ENCODE data around the gene RXRA. TPM values are rescaled to one million over a fixed set of nuclear protein-coding genes. Genes with fewer than 3 reads are reported as not detected.

The RXRA gene
- polyA plus RNA-seq, 1 experiment = 5.3 TPM

DNA sequence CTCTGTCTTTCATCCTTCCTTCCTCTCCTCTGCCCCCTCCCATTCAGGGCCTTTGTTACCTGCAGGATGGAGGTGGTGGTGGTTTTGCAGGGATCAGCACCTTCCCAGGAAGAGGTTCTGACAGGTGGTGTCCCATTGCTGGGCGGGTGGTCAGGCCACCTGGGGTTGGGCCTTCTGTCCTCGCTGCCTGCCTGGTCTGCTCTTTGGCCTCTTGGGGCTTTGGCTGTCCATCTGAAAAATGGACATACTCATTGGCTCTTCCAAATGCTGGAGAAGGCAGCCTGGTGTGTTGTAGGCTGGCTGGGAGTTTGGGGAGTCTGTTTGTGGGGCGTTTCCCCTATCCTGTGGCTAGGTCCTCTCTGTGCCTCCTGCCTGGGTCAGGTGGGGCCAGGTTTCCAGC lies 4.3 kb downstream of the RXRA start:
- ChIA-PET POLR2A (no interaction called here), CTCF (no interaction called here)
- no peak for DNase-seq (ENCODE audit: low read depth, low spot score)
- TF ChIP-seq, protein P1, sequence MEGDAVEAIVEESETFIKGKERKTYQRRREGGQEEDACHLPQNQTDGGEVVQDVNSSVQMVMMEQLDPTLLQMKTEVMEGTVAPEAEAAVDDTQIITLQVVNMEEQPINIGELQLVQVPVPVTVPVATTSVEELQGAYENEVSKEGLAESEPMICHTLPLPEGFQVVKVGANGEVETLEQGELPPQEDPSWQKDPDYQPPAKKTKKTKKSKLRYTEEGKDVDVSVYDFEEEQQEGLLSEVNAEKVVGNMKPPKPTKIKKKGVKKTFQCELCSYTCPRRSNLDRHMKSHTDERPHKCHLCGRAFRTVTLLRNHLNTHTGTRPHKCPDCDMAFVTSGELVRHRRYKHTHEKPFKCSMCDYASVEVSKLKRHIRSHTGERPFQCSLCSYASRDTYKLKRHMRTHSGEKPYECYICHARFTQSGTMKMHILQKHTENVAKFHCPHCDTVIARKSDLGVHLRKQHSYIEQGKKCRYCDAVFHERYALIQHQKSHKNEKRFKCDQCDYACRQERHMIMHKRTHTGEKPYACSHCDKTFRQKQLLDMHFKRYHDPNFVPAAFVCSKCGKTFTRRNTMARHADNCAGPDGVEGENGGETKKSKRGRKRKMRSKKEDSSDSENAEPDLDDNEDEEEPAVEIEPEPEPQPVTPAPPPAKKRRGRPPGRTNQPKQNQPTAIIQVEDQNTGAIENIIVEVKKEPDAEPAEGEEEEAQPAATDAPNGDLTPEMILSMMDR (IDR thresholded peaks at IDR 0.05; ENCODE audit: low read depth, low read length) = no peak
- Histone ChIP-seq H3K27ac (ENCODE audit: low read depth, low read length) (no peak overlapping the region), H3K4me3 (ENCODE audit: low read depth, low read length) (no peak overlapping the region), H3K27me3 (ENCODE audit: control insufficient read depth, insufficient read depth, low read length) (no peaks in the 10 kb centered on the region), H3K9me3 (ENCODE audit: control insufficient read depth, insufficient read depth, low read length) (no peaks in the 10 kb centered on the region; the same call in 1 of the 2 replicates)

DNA sequence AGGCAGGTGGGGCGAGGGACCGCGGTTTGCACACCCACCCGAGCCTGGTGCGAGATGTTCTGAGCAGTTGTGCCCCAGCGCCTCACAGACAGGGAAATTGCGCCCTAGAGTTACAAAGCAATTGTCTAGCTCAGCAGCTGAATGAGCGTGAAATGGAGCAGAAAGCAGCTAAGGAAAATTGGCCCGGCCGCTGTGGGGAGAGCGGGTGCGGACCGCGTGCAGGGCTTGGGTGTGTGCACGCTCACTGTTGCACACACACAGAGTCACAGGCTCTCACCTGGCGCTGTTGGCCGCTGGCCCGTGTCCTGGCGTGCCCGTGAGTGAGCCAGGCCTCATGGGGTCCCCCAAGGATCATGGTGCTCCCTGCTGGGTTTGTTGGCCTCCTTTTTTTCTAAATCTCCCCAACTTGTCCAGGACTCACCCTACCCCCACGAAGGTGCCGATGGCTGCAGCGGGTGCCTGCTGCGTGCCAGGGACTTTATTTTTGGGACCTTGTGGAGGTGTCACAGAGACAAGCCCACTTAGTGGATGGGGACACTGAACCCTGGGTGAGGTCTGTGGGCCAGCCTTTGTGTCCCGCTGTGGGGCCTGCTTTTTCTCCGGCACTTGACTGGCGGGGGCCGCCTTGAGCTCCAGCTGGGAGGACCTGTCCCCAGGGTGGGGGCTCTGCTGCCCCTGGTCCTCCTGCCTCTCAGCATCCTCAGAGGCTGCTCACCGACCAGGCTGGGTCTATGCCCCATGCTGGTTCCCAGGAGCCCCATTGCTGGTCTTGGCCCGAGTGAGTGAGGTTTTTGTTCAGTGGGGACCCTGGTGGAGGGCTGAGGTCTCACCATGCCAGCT lies 5.2 kb downstream of the RXRA start:
- ChIA-PET POLR2A (no interaction called here), CTCF (no interaction called here)
- Histone ChIP-seq H3K9me3 (ENCODE audit: control insufficient read depth, insufficient read depth, low read length) (no peaks in the 10 kb centered on the region; the same call in 1 of the 2 replicates), H3K27ac (ENCODE audit: low read depth, low read length) (no peak overlapping the region), H3K27me3 (ENCODE audit: control insufficient read depth, insufficient read depth, low read length) (no peaks in the 10 kb centered on the region), H3K4me3 (ENCODE audit: low read depth, low read length) (no peak overlapping the region)
- no peak for DNase-seq (ENCODE audit: low read depth, low spot score)
- TF ChIP-seq, protein P1 (IDR thresholded peaks at IDR 0.05; ENCODE audit: low read depth, low read length) = no peak

DNA sequence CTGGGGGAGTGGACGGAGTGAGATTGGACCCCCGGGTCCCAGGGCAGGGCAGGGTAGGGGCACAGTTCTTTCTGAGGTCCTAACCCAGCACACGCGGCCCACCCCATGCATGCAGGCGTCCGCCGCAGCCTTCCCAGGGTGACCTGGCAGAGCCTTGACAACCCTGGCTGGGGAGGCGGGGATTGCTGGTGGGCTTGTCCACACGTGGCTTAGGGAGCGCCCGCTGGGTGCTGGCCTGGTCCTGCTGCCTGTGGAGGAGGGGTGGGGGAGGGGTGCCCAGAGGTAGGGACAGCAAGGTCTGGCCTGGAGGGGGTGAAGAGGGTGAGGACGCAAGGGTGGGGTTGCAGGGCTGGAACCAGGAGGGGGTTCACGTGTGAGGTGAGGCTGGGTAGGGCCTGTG lies 6.0 kb downstream of the RXRA start:
- ChIA-PET POLR2A (no interaction called here), CTCF (no interaction called here)
- Histone ChIP-seq H3K9me3 (ENCODE audit: control insufficient read depth, insufficient read depth, low read length) (no peaks in the 10 kb centered on the region; the same call in 1 of the 2 replicates), H3K27me3 (ENCODE audit: control insufficient read depth, insufficient read depth, low read length) (no peaks in the 10 kb centered on the region), H3K4me3 (ENCODE audit: low read depth, low read length) (no peak overlapping the region), H3K27ac (ENCODE audit: low read depth, low read length) (no peak overlapping the region)
- DNase-seq (ENCODE audit: low read depth, low spot score) = no peak
- TF ChIP-seq, protein P1 (IDR thresholded peaks at IDR 0.05; ENCODE audit: low read depth, low read length) = no peak

DNA sequence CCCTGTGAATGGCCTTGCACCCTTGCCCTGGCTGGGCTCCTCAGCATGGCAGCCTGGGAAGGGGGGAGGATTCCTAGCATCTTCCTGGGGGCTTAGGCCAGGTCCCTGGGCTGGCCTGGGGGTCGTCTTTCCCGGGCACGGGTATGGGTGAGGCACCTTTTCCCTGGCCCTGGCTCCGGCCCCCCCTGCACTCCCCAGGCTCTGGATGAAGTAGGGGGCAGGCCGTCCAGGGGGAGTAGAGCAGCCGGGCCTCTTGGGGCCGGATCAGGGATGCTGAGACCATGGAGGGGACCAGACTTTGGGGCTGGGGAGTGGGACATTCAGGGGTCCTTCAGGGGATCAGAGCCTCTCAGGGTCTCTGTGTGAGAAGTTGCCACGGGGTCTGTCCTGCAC lies 6.6 kb downstream of the RXRA start:
- no peaks in the 10 kb centered on the region for H3K27me3 ChIP-seq (ENCODE audit: control insufficient read depth, insufficient read depth, low read length)
- ChIA-PET POLR2A (no interaction called here), CTCF (no interaction called here)
- TF ChIP-seq, protein P1 (IDR thresholded peaks at IDR 0.05; ENCODE audit: low read depth, low read length) = no peak
- H3K9me3 ChIP-seq (ENCODE audit: control insufficient read depth, insufficient read depth, low read length) = no peaks in the 10 kb centered on the region; the same call in 1 of the 2 replicates
- H3K27ac ChIP-seq (ENCODE audit: low read depth, low read length) = no peak overlapping the region
- no peak for DNase-seq (ENCODE audit: low read depth, low spot score)
- no peak overlapping the region for H3K4me3 ChIP-seq (ENCODE audit: low read depth, low read length)

DNA sequence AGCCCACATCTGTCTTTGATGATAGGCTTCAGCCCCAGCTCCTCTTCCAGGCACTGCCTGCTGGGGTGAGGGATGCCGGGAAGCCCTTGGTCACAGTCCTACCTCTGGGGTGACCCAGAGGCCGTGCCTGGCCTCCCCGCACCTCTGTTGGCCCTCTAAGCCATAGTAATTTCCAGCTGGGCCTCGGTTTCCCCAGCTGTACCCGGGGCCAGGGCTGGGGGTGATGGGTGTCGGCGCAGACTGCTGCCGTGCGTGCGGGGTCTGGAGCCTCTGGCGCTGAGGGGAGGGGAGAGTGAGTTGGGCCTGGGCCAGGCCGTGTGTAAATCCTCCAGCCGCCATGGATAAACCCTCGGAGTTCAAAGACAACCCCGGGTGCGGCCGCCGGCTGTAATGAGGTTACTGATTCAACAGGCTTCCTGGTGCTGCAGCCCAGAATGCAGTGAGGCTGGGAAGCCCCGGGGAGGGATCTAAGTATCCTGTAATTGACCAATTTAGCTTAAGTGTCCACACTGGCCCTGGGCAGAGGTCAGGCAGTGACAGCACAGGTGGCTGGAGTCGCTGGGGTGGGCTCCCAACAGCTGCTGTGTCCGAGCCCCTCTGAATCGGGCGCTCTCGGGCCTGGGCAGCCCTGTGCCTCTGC lies 7.1 kb downstream of the RXRA start:
- ChIA-PET POLR2A (no interaction called here), CTCF (no interaction called here)
- TF ChIP-seq, protein P1 (IDR thresholded peaks at IDR 0.05; ENCODE audit: low read depth, low read length) = no peak
- Histone ChIP-seq H3K9me3 (ENCODE audit: control insufficient read depth, insufficient read depth, low read length) (no peaks in the 10 kb centered on the region; the same call in 1 of the 2 replicates), H3K27ac (ENCODE audit: low read depth, low read length) (no peak overlapping the region), H3K4me3 (ENCODE audit: low read depth, low read length) (no peak overlapping the region), H3K27me3 (ENCODE audit: control insufficient read depth, insufficient read depth, low read length) (no peaks in the 10 kb centered on the region)
- no peak for DNase-seq (ENCODE audit: low read depth, low spot score)
